ENCODE data around the gene RAD1. TPM values are rescaled to one million over a fixed set of nuclear protein-coding genes. Genes with fewer than 3 reads are reported as not detected.
"Not testable (repeated sequence)": the region's sequence is repeated elsewhere in the genome, so short reads cannot be mapped to it uniquely, and the experiment has no call there.

RAD1 gene
- total RNA-seq, 4 donors from 2014 or later, result 9.0 to 14.4 (median 11.6) TPM

- H3K9me3 ChIP-seq, result no peaks in the 10 kb centered on the region
- H3K27ac ChIP-seq, result peak overlapping the region in 2 of 4 donors; percentile 7 to 29
- TF ChIP-seq POLR2A (IDR thresholded peaks at IDR 0.05), result no peak
- no peak for TF ChIP-seq EP300 (IDR thresholded peaks at IDR 0.05; ENCODE audit: low read depth)
- TF ChIP-seq POLR2AphosphoS5 (IDR thresholded peaks at IDR 0.05), result no peak
- no peak for TF ChIP-seq CTCF (IDR thresholded peaks at IDR 0.05)
- no peak overlapping the region for H3K4me3 ChIP-seq
- H3K36me3 ChIP-seq, result peaks cover 0 to 44% (median 13%) of the 10 kb centered on the region in 4 donors
- peaks cover 0 to 12% (median 2%) of the 10 kb centered on the region in 4 donors for H3K4me1 ChIP-seq
- in situ Hi-C loops (cut with MboI; ENCODE audit: low pct_ligation_motif_present in 1 of 4, low pct_unique_long_range_greater_than_20kb in 1 of 4, low sequenced_read_pairs in 3 of 4), result loop anchor here in 3 of 4 donors (25.0 kb wide), 2 partner anchors 912 to 1487 kb away; partner anchors contain the start of genes AMACR (in 2 of the 3) and TARS1 (in 2 of the 3)
- DNase-seq, result no peak
- intact Hi-C loops (cut with DNase I; ENCODE audit: low total_unique reads), result no loop called here
- WGBS, 2 donors (ENCODE audit: low coverage in 1 of 2), result 38 to 45% methylated on average over 3 of the region's 3 CpGs
- H3K27me3 ChIP-seq, result no peaks in the 10 kb centered on the region
Observed at GRCh38 chr5:34923694-34924461, 8.6 kb upstream of the RAD1 start.

DNA sequence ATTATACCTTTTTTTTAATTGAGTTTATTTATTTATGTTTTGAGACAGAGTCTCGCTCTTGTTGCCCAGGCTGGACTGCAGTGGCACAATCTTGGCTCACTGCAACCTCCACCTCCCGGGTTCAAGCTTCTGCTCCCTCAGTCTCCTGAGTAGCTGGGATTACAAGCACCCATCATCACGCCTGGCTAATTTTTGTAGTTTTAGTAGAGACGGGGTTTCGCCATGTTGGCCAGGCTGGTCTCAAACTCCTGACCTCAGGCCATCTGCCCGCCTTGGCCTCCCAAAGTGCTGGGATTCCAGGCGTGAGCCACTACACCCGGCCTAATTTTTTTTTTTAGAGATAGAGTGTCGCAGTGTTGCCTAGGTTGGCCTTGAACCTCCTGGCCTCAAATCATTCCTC lies 8.0 kb upstream of the RAD1 start:
- in situ Hi-C loops (cut with MboI; ENCODE audit: low pct_ligation_motif_present in 1 of 4, low pct_unique_long_range_greater_than_20kb in 1 of 4, low sequenced_read_pairs in 3 of 4), result loop anchor here in 3 of 4 donors (25.0 kb wide), 2 partner anchors 911 to 1486 kb away; partner anchors contain the start of genes AMACR (in 2 of the 3) and TARS1 (in 2 of the 3)
- intact Hi-C loops (cut with DNase I; ENCODE audit: low total_unique reads); H3K4me3 ChIP-seq; H3K4me1 ChIP-seq; DNase-seq; H3K9me3 ChIP-seq; H3K27me3 ChIP-seq: not testable (repeated sequence)
- Histone ChIP-seq H3K36me3 (peaks cover 0 to 44% (median 13%) of the 10 kb centered on the region in 4 donors), H3K27ac (peak overlapping the region in 2 of 4 donors; percentile 7 to 29)
- WGBS, 2 donors (ENCODE audit: low coverage in 1 of 2), result 89 to 94% methylated on average over 4 to 9 of the region's 9 CpGs

GRCh38 chr5:34919077-34919476 lies 3.8 kb upstream of the RAD1 start:
- peaks cover 0 to 28% (median 7%) of the 10 kb centered on the region in 4 donors for H3K36me3 ChIP-seq
- DNase-seq, result no peak
- H3K27ac ChIP-seq, result no peak overlapping the region
- H3K4me1 ChIP-seq, result peaks cover 15 to 31% (median 19%) of the 10 kb centered on the region in 4 donors
- in situ Hi-C loops (cut with MboI; ENCODE audit: low pct_ligation_motif_present in 1 of 4, low pct_unique_long_range_greater_than_20kb in 1 of 4, low sequenced_read_pairs in 3 of 4) (loop anchor here in 3 of 4 donors (25.0 kb wide), 2 partner anchors 907 to 1482 kb away; partner anchors contain the start of genes AMACR (in 2 of the 3) and TARS1 (in 2 of the 3)), intact Hi-C loops (cut with DNase I; ENCODE audit: low total_unique reads) (no loop called here)
- no peaks in the 10 kb centered on the region for H3K27me3 ChIP-seq
- H3K4me3 ChIP-seq, result no peak overlapping the region
- WGBS, 2 donors (ENCODE audit: low coverage in 1 of 2), result 73 to 89% methylated on average over 2 to 4 of the region's 4 CpGs
- TF ChIP-seq EP300 (IDR thresholded peaks at IDR 0.05; ENCODE audit: low read depth) (no peak), CTCF (IDR thresholded peaks at IDR 0.05) (no peak), POLR2A (IDR thresholded peaks at IDR 0.05) (no peak), POLR2AphosphoS5 (IDR thresholded peaks at IDR 0.05) (no peak)
- no peaks in the 10 kb centered on the region for H3K9me3 ChIP-seq

DNA sequence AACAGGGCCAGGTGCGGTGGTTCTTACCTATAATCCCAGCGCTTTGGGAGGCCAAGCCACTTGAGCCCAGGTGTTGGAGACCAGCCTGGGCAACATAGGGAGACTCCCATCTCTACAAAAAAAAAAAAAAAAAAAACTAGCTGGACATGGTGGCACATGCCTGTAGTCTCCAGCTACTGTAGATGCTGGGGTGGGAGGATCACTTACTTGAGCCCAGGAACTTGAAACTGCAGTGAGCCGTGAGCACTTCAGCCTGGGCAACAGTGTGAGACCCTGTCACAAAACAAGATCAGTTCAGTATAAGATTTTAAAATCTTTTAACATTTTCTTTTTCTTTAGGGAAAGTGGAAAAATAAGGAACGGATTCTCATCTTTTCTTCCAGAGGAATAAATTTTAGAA lies 2.7 kb upstream of the RAD1 start:
- H3K27me3 ChIP-seq, result no peaks in the 10 kb centered on the region
- TF ChIP-seq EP300 (IDR thresholded peaks at IDR 0.05; ENCODE audit: low read depth), result no peak
- in situ Hi-C loops (cut with MboI; ENCODE audit: low pct_ligation_motif_present in 1 of 4, low pct_unique_long_range_greater_than_20kb in 1 of 4, low sequenced_read_pairs in 3 of 4), result loop anchor here in 3 of 4 donors (25.0 kb wide), 2 partner anchors 906 to 1481 kb away; partner anchors contain the start of genes AMACR (in 2 of the 3) and TARS1 (in 2 of the 3)

GRCh38 chr5:34916518-34916917 lies 1.2 kb upstream of the RAD1 start:
- intact Hi-C loops (cut with DNase I; ENCODE audit: low total_unique reads) (no loop called here), in situ Hi-C loops (cut with MboI; ENCODE audit: low pct_ligation_motif_present in 1 of 4, low pct_unique_long_range_greater_than_20kb in 1 of 4, low sequenced_read_pairs in 3 of 4) (loop anchor here in 3 of 4 donors (25.0 kb wide), 2 partner anchors 904 to 1479 kb away; partner anchors contain the start of genes AMACR (in 2 of the 3) and TARS1 (in 2 of the 3))
- no peak for TF ChIP-seq EP300 (IDR thresholded peaks at IDR 0.05; ENCODE audit: low read depth)
- no peak for TF ChIP-seq CTCF (IDR thresholded peaks at IDR 0.05)
- TF ChIP-seq POLR2A (IDR thresholded peaks at IDR 0.05), result no peak
- no peak for TF ChIP-seq POLR2AphosphoS5 (IDR thresholded peaks at IDR 0.05)
- Histone ChIP-seq H3K9me3 (no peaks in the 10 kb centered on the region), H3K36me3 (peaks cover 0 to 20% (median under 1%) of the 10 kb centered on the region in 4 donors), H3K4me3 (peak overlapping the region; percentile 89 to 99 (median 93)), H3K27me3 (no peaks in the 10 kb centered on the region), H3K4me1 (peaks cover 23 to 33% (median 26%) of the 10 kb centered on the region in 4 donors), H3K27ac (peak overlapping the region in 2 of 4 donors; percentile 90 to 93)
- no peak for DNase-seq
- WGBS, 2 donors (ENCODE audit: low coverage in 1 of 2), result 12 to 15% methylated on average over 6 of the region's 6 CpGs

More for the DNA sequence above, 2.7 kb upstream of the RAD1 start:
- Histone ChIP-seq H3K4me3 (no peak overlapping the region), H3K36me3 (peaks cover 0 to 23% (median 4%) of the 10 kb centered on the region in 4 donors), H3K4me1 (peaks cover 23 to 33% (median 26%) of the 10 kb centered on the region in 4 donors), H3K27ac (no peak overlapping the region), H3K9me3 (no peaks in the 10 kb centered on the region)
- no peak for DNase-seq
- intact Hi-C loops (cut with DNase I; ENCODE audit: low total_unique reads), result no loop called here
- WGBS, 2 donors (ENCODE audit: low coverage in 1 of 2), result 78 to 90% methylated on average over 3 to 4 of the region's 4 CpGs
